ENCODE results near the gene APOC4.

DNA sequence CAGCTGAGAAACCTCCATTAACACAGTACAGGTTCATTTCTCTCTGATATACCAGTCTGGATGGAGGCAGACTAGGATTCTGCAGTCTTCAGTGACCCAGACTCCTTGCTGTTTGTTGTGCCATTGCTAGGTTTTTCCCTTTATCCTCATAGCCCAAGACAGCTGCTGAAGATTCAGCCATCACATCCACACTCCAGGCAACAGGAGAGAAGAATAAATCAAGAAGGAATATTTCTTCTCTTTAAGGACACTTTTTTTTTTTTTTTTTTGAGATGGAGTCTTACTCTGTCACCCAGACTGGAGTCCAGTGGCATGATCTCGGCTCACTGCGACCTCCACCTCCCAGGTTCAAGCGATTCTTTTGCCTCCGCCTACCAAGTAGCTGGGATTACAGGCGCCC, 27.4 kb downstream of the APOC4 start:
- TF ChIP-seq ZBTB8A (tag by site-specific recombination; IDR thresholded peaks at IDR 0.05) = no peak
- TF ChIP-seq ZNF677 (tag by site-specific recombination; IDR thresholded peaks at IDR 0.05) = no peak
- TF ChIP-seq ZNF140 (tag by site-specific recombination; IDR thresholded peaks at IDR 0.05) = no peak
- no peak for TF ChIP-seq ZNF549 (tag by site-specific recombination; IDR thresholded peaks at IDR 0.05)
- TF ChIP-seq, protein P1, sequence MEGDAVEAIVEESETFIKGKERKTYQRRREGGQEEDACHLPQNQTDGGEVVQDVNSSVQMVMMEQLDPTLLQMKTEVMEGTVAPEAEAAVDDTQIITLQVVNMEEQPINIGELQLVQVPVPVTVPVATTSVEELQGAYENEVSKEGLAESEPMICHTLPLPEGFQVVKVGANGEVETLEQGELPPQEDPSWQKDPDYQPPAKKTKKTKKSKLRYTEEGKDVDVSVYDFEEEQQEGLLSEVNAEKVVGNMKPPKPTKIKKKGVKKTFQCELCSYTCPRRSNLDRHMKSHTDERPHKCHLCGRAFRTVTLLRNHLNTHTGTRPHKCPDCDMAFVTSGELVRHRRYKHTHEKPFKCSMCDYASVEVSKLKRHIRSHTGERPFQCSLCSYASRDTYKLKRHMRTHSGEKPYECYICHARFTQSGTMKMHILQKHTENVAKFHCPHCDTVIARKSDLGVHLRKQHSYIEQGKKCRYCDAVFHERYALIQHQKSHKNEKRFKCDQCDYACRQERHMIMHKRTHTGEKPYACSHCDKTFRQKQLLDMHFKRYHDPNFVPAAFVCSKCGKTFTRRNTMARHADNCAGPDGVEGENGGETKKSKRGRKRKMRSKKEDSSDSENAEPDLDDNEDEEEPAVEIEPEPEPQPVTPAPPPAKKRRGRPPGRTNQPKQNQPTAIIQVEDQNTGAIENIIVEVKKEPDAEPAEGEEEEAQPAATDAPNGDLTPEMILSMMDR (tag by site-specific recombination; IDR thresholded peaks at IDR 0.05) = no peak
- TF ChIP-seq, protein P2, sequence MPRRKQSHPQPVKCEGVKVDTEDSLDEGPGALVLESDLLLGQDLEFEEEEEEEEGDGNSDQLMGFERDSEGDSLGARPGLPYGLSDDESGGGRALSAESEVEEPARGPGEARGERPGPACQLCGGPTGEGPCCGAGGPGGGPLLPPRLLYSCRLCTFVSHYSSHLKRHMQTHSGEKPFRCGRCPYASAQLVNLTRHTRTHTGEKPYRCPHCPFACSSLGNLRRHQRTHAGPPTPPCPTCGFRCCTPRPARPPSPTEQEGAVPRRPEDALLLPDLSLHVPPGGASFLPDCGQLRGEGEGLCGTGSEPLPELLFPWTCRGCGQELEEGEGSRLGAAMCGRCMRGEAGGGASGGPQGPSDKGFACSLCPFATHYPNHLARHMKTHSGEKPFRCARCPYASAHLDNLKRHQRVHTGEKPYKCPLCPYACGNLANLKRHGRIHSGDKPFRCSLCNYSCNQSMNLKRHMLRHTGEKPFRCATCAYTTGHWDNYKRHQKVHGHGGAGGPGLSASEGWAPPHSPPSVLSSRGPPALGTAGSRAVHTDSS (tag by site-specific recombination; IDR thresholded peaks at IDR 0.05) = no peak
- TF ChIP-seq, protein P3, sequence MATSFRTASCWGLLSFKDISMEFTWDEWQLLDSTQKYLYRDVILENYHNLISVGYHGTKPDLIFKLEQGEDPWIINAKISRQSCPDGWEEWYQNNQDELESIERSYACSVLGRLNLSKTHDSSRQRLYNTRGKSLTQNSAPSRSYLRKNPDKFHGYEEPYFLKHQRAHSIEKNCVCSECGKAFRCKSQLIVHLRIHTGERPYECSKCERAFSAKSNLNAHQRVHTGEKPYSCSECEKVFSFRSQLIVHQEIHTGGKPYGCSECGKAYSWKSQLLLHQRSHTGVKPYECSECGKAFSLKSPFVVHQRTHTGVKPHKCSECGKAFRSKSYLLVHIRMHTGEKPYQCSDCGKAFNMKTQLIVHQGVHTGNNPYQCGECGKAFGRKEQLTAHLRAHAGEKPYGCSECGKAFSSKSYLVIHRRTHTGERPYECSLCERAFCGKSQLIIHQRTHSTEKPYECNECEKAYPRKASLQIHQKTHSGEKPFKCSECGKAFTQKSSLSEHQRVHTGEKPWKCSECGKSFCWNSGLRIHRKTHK (tag by site-specific recombination; IDR thresholded peaks at IDR 0.05) = no peak
- no peak for TF ChIP-seq SP2 (tag by site-specific recombination; IDR thresholded peaks at IDR 0.05)
- TF ChIP-seq ZNF324 (tag by site-specific recombination; IDR thresholded peaks at IDR 0.05) = no peak
- no peak for TF ChIP-seq ZNF501 (tag by site-specific recombination; IDR thresholded peaks at IDR 0.05)
